ENCODE results near the gene TLL1. TPM values are rescaled to one million over a fixed set of nuclear protein-coding genes. Genes with fewer than 3 reads are reported as not detected.

The TLL1 gene
- total and polyA plus RNA-seq, 8 donors: 1.4 to 7.7 (median 3.9) TPM

GRCh38 chr4:166008510-166008909 is 135.5 kb downstream of the TLL1 start:
- no peak for ATAC-seq
- no peak for TF ChIP-seq CTCF (IDR thresholded peaks at IDR 0.05)
- no peak for DNase-seq
- no peaks in the 10 kb centered on the region for H3K36me3 ChIP-seq
- H3K4me1 ChIP-seq: no peaks in the 10 kb centered on the region
- intact Hi-C loops (cut with DNase I): no loop called here
- H3K4me3 ChIP-seq: no peak overlapping the region
- H3K27me3 ChIP-seq: no peaks in the 10 kb centered on the region
- no peak overlapping the region for H3K27ac ChIP-seq
- no peaks in the 10 kb centered on the region for H3K9me3 ChIP-seq

- Histone ChIP-seq H3K27me3 (no peaks in the 10 kb centered on the region), H3K4me3 (no peak overlapping the region), H3K9me3 (no peaks in the 10 kb centered on the region), H3K36me3 (no peaks in the 10 kb centered on the region), H3K27ac (no peak overlapping the region), H3K4me1 (no peaks in the 10 kb centered on the region)
- intact Hi-C loops (cut with DNase I): no loop called here
- no peak for ATAC-seq
- no peak for DNase-seq
- no peak for TF ChIP-seq CTCF (IDR thresholded peaks at IDR 0.05)
Measured at GRCh38 chr4:166012129-166013030, 139.3 kb downstream of the TLL1 start.

- H3K4me3 ChIP-seq: no peak overlapping the region
- TF ChIP-seq CTCF (IDR thresholded peaks at IDR 0.05): no peak
- no peak for DNase-seq
- H3K27me3 ChIP-seq: no peaks in the 10 kb centered on the region
- no peaks in the 10 kb centered on the region for H3K4me1 ChIP-seq
- ATAC-seq: no peak
- intact Hi-C loops (cut with DNase I): no loop called here
- H3K9me3 ChIP-seq: no peaks in the 10 kb centered on the region
- H3K36me3 ChIP-seq: no peaks in the 10 kb centered on the region
- no peak overlapping the region for H3K27ac ChIP-seq
Measured at GRCh38 chr4:166014411-166014810, 141.4 kb downstream of the TLL1 start.

GRCh38 chr4:166017804-166018203 is 144.8 kb downstream of the TLL1 start:
- intact Hi-C loops (cut with DNase I): no loop called here
- Histone ChIP-seq H3K9me3 (no peaks in the 10 kb centered on the region), H3K27me3 (no peaks in the 10 kb centered on the region), H3K36me3 (no peaks in the 10 kb centered on the region), H3K4me1 (no peaks in the 10 kb centered on the region), H3K27ac (no peak overlapping the region), H3K4me3 (no peak overlapping the region)
- TF ChIP-seq CTCF (IDR thresholded peaks at IDR 0.05): no peak
- no peak for ATAC-seq
- DNase-seq: no peak

GRCh38 chr4:166019441-166020220 is 146.6 kb downstream of the TLL1 start:
- H3K27ac ChIP-seq: no peak overlapping the region
- DNase-seq (no peak), ATAC-seq (no peak)
- H3K9me3 ChIP-seq: no peaks in the 10 kb centered on the region
- H3K4me3 ChIP-seq: no peak overlapping the region
- no peaks in the 10 kb centered on the region for H3K27me3 ChIP-seq
- no peaks in the 10 kb centered on the region for H3K36me3 ChIP-seq
- H3K4me1 ChIP-seq: no peaks in the 10 kb centered on the region
- TF ChIP-seq CTCF (IDR thresholded peaks at IDR 0.05): no peak
- intact Hi-C loops (cut with DNase I): no loop called here

All from left lung (tissue), 10 donors.